Vagina (tissue), 2 donors: ENCODE data around the gene POLR3E.

Experiments used
- CTCF ChIP-seq, 3 experiments: fragments of 450-650 bp in 2 of 3; fragments of 200-600 bp in 1 of 3; sonication (generic) in 1 of 3; IDR thresholded peaks; one replicate each; pipeline ENCODE4 v1.5.1; 2017 to 2019; ENCODE audit warnings: antibody characterized with exemption in 3 of 3, mild to moderate bottlenecking in 2 of 3, moderate library complexity in 2 of 3
- POLR2A ChIP-seq, 2 donors: fragments of 450-650 bp; IDR thresholded peaks; one replicate each; pipeline ENCODE4 v1.6.1; 2017; ENCODE audit warnings: antibody characterized with exemption in 2 of 2, mild to moderate bottlenecking in 2 of 2, moderate library complexity in 2 of 2

GRCh38 chr16:22353933-22354541 lies 56.8 kb downstream of the POLR3E start:
- TF ChIP-seq CTCF (IDR thresholded peaks at IDR 0.05) (no peak), POLR2A (IDR thresholded peaks at IDR 0.05) (no peak)
